HG02678 (cell line): Measurements from ENCODE around the gene MBOAT7.
A peak's percentile ranks its signal among the peaks of the same experiment; 100 is the strongest.

Source experiments
- ATAC-seq: cut with Tn5 transposase; IDR thresholded peaks from one replicate; pipeline ENCODE4 v1.9.1; 2021; ENCODE audit warnings: mild to moderate bottlenecking, moderate library complexity; ENCODE audit not compliant: unreplicated experiment

The MBOAT7 gene

DNA sequence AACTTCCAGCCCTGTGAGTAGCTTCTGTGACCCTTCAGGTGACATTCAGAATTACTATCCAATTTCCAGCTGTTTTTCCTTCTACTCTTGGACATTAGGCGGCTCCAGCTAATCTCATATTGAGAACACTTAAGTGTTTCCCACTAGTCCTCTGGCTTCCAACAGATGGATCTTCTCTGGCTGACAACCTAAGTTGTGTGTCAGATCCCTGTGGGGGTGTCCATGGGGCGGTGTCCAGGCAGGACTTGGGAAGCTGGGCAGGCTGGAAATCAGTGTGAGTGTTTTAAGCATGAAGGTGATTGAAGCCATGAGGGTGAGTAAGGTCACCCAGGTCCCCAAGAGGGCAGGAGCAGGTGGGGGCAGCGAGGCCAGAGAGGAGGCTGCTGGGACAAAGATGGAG, 41.7 kb downstream of the MBOAT7 start:
- ATAC-seq, result no peak

DNA sequence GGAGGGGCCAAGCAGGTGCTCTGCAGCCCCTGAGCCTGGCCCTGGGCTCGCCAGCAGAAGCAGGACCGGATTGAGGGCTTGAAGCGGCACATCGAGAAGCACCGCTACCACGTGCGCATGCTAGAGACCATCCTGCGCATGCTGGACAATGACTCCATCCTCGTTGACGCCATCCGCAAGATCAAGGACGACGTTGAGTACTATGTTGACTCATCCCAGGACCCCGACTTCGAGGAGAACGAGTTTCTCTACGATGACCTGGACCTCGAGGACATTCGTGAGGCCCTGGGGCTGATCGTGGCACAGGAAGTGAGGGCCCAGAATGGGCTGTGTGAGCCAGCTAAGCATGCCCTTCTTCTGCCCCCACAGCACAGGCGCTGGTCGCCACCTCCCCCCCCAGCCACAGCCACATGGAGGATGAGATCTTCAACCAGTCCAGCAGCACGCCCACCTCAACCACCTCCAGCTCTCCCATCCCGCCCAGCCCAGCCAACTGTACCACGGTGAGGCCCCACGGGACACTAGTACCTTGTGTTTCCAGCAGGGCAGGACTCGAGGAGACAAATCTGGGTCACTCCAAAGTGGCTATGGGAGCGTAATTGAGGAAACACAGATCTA, 43.7 kb downstream of the MBOAT7 start:
- no peak for ATAC-seq

DNA sequence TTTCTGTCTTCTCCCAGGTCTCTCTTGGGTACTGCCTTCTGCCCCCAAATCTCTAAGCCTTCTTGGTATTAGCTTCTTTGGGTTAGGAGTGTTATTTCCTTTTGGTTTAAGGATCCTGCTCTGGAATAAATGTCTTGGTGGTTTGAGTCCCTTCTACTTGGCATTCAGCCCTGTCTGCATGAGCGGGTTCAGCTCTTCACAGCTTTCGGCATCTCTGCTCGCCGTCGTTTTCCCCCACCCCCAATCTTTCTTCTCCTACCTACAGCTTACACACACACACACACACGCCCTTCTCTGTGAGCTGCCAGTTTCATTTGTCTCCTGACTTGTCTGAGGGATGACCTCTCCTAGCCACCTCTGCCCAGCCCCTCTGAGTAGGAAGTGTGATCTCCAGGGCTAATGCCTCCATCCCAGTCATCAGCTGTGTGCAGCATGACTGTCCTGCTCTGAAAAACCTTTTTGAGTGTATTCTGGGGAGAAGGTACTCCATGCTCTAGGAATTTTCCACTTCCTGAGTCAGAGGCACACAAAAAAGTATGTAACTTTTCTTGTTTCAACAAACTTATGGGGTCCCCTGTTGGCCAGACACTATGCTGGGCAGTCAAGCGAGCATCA, 47.1 kb downstream of the MBOAT7 start:
- no peak for ATAC-seq

DNA sequence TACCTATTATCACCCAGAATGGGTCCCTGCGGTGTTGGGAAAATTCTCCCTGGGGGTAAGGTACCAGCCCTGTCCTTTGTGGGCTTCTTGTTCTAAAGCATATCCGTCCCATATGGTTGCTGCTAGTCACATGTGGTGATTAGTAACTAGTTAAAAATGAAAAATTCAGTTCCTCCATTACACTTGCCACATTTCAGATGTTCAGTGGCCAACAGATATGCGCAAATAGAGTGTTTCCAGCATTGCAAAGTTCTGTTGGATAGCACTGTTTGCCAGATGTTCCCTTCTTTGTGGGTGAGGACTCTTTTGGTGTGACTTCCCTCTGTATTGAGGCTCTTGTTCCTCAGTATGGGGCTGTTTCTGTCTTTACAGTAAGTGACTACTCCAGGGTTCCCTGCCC, 48.0 kb downstream of the MBOAT7 start:
- ATAC-seq, result no peak

DNA sequence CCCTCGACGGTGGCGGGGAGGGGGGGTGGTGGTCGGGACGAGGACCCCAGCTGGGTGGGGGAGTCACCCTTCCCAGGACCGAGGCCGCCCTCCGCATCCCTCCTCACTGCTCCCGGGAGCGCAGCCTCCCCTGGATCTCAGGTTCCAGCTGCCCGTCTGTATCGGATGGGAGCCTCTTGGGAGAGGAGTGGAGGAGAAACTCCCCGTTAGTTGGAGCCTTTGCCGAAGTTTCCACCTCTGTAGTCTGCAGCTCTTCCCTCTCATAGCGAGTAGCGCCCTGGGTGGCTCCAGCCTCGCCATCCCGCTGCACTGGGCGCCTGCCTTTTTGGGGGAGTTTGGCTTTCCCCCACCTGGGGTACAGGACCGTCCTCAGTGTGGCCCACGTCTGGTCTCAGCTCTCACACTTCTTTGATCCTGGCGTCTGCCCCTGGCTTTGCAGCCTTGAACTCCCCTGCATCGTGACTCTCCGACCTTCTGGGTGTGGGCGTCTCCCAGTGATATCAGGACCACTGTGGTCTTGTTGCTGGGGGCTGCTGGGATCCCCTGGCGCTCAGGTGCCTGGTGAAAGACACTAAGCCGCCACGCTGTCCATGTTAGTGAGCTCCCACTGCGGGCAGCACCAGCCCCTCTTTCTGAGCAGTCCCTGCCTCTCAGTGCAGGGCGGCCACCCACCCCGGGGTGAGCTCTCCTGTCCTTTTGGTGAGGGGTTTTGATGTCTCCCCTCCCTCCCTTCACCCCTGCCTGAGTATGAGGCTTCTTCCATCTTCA, 50.7 kb downstream of the MBOAT7 start:
- ATAC-seq, result no peak

DNA sequence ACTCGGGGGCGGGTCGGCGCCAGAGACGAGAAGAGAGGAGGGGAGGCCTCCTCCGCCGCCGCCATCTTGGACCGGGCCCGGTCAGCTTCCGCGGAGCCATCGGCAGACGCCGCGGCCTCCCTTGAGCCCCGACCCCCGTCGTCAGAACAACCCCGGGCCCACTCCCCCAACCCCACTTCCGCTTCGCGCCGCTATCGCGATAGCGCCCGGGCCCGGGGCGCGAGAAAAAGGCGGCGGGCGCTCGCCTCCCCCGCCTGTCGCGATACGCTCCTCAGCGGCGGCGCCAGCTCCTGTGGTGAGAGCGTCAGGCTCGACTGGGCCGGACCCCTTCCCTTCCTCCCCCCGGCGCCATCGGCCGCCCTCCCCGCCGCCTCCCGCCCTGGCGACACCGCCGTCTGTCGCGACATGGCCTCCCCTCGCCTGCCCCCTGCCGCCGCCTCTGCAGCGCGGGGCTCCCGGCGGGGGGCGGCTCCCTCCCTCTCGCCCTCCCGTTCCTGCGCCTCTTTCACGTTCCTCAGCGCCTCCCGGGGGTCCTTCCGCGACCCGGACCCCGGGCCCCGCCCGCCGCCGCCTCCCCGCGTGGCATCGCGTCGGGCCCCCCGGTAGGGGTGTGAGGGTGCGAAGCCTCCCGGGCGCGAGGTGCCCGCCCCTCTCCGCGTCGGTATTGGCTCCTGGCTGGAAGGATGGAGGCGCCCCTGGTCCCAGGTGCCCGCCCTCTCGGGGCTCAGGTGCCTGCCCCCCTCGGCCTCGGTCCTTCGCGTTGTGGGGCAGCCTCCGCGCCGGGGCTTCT, 51.5 kb downstream of the MBOAT7 start, which contains the start of gene CNOT3:
TSS of gene CNOT3 (plus strand) at position 64 of the 790 bp plus-strand sequence. CDS start 5,217 bp downstream, outside the sequence.
- ATAC-seq, result no peak

DNA sequence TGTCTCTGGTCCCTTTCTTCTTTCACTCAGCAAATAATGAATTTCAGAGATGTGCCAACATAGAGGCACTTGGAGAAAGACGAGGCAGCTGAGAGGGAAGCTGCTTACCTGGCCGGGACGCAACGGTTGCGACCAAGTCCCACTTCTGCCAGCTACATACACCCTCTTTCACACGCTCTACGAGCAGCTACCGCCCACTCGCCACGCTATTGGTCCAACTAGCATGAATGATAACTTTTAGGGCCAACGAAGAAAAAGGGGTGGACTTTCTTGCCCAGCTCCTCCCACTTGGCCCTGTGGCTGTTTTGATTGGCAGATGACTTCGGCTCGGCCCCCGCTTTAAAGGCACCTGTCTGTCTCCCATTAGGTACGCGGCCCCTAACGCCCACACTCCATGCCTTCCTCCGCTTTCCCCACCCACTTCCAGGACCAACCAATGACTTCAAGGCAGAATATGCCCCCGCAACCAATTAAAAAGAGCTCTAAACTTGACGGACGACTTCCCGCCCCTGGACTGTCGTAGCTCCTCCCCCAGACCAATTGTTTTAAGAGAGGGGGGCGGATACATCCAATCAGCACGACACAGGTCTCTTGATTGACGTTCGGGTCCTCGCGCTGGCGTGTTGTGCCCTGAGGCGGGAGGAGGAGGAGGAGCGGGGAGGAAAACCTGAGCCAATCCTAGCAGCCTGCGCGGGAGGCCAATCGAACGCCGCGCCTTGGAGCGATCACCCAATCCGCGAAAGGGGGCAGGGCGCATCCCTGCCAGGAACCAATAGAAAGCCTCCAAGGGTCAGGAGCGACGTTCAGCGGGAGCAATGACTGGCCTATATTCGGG, 52.3 kb downstream of the MBOAT7 start:
- ATAC-seq, result peak; percentile 76

DNA sequence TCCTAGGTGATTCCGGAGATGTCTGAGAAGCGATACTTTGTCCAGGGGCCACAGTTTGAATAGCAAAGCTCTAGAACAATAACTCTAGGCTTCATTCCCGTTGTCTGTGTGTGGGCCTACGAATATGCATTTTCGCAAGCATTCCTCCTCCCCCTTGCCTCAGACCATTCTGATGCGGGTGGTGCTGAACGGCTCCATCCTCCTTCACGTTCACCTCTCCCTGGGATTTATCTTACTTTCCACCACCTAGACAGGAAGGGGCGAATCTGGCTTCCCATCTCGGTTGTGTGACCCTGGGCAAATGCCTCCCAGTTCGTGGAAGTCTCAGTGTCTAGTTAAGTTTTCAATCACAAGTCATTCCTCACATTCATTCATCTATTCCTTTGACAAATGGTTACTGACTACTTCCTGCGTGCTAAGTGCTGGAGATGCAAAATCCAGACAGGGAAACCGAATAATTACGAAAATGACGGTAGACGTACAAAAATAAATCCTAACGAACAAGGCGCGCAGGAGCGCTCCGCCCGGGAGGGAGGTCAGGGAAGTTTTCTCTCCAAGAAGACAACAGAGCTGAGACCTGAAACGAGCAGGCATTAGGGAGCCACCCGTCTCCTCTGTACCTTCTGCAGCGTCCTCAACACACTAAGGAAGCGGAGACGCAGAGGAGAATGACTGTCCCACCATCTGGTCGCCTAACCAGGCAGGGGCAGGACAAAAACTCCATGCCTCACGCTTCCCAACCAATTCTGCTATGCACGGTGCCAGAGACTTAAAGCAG, 53.1 kb downstream of the MBOAT7 start:
- no peak for ATAC-seq

DNA sequence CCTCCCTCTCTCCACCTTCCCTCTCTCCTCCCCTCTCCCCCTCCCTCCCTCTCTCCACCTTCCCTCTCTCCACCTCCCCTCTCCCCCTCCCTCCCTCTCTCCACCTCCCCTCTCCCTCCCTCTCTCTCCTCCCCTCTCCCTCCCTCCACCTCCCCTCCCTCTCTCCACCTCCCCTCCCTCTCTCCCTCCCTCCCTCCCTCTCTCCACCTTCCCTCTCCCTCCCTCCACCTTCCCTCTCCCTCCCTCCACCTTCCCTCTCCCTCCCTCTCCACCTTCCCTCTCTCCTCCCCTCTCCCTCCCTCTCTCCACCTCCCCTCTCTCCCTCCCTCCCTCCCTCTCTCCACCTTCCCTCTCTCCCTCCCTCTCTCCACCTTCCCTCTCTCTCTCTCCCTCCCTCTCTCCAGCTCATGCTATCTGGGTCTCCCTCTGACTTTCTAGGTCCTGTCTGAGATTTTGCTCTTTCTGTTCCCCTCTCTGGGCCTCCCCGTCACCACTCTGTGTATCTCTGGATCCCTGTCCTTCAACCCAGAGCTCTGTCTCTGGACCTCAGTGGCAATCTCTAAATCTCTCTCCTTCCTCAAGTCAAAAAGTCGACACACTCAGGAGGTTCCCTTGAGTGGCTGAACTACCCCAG, 55.3 kb downstream of the MBOAT7 start:
- no peak for ATAC-seq

DNA sequence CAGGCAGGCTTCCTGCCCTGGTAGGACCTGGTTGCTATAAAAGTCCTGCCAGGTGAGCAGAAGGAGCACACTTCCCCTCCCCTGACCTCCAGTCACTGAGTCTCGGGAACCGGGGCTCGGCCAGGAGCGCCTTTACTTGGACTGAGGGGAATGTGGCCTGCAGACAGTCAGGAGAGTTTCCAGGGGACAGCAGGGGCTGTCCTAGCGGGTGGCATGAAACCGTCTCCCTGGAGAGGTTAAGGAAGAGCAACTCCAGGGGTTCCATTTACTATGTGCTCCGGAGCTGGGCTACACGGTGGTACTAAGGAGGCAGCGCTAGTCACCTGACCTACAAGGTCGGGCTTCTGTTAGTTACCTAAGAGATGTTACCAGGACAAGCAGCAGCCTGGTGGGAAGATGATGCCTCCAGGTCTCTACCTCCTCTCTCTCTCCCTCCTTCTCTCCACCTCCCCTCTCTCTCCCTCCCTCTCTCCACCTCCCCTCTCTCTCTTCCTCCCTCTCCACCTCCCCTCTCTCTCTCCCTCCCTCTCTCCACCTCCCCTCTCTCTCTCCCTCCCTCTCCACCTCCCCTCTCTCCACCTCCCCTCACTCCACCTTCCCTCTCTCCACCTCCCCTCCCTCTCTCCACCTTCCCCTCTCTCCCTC, 55.9 kb downstream of the MBOAT7 start:
- ATAC-seq, result no peak

DNA sequence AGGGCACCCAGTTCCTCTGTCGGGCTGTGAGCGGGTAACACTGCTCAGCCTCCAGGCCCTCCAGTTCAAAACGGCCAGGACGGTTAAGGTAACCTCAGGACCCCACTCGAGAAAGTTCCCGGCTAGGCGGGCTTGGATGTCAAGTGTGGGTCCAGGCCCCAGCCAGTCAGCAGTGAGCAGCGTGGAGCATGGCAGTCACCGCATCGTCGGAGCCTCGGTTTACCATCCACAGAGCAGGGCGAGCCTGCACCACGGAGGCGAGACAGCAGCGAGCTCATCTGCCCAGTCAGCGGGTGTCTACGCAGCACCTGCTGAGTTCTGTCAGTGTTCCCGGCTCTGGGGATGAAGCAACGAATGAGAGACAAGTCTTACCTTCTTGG, 59.8 kb downstream of the MBOAT7 start:
- ATAC-seq, result no peak

DNA sequence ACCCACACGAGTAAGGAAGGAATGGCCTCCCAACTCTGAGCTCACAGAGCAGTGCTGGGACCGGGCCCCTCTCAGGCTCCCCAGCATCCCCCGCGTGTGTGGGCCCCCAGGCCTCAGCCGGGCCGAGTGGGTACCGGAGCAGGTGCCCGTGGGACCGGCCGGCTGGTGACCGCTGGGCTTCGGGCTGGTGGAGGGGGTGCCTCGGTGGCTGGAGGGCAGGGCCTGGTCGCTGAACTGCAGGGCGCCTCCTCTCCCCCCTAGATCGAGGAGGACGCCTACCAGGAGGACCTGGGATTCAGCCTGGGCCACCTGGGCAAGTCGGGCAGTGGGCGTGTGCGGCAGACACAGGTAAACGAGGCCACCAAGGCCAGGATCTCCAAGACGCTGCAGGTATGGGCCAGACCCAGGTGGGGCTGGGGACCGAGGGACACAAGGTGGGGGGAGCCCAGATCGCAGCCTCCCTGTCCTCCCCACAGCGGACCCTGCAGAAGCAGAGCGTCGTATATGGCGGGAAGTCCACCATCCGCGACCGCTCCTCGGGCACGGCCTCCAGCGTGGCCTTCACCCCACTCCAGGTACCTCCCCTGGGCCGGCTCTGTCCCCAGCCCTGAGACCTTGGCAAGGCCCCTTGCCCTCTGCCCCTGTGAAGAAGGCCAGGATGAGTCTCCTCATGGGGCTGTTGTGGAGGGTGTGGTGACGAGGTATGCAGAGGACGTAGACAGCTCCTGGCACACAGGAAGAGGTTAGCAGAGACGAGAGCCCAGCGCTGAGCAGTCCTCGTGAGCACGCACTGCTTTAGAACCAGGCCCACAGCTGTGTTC, 60.4 kb downstream of the MBOAT7 start:
- ATAC-seq, result no peak

DNA sequence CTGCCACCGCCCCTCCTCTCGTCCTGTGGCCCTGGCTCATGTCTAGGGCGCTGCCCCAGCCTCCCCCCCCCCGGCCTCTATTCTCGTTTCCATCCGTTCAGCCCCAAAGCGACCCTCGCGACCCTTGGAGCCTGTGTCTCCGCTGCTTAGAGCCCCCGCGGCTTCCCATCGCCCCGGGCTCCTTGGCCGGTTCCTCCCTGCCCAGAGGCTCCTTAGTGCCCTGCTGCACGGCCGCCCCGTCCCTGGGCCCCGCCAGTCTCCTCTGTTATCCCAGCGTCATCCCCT, 61.0 kb downstream of the MBOAT7 start:
- no peak for ATAC-seq

DNA sequence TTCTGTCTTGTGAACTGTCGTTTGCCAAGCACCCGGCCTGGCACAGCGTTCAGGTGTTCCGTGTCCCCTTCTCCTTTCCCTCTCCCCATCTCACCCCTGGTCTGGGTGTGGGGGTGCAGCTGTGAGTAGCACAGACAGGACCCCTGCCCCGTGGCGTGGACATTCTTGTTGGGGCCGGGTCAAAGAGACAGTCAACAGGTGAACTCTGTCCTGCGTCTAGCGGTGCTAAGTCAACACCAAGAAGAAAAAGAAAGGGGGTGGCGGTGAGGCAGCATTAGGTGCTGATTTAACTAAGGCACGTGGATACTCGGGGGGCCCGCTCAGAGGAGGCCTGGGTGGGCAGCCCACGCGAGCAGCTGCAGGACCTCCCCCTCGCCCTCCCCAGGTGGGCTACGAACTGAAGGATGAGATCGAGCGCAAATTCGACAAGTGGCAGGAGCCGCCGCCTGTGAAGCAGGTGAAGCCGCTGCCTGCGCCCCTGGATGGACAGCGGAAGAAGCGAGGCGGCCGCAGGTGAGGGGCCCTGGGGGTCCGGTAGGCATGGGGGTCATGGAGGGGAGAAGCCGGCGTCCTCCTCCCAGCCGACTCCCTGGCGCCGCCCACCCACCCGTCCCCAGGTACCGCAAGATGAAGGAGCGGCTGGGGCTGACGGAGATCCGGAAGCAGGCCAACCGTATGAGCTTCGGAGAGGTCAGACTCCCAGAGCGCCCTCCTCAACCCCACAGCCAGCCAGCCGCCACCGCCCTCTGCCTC, 61.5 kb downstream of the MBOAT7 start:
- ATAC-seq, result no peak

DNA sequence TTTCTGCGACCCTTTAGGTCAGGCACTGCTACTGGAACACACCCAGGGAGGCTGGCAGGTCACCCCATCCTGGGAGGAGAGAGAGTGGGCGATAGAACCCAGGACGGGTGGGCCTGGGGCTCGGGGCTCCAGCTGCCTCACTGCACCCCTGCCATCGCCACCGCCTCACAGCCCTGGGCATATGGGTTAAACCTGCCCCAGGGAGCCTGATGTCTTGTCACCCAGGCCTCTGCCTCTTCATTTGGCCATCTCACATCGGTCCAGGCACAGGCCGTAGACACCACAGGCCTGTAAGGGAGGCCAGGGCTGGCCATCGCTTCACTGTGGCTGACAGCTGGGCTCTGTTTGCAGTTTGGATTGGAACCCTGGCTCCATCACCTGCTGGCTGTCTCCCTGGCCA, 63.7 kb downstream of the MBOAT7 start:
- no peak for ATAC-seq

DNA sequence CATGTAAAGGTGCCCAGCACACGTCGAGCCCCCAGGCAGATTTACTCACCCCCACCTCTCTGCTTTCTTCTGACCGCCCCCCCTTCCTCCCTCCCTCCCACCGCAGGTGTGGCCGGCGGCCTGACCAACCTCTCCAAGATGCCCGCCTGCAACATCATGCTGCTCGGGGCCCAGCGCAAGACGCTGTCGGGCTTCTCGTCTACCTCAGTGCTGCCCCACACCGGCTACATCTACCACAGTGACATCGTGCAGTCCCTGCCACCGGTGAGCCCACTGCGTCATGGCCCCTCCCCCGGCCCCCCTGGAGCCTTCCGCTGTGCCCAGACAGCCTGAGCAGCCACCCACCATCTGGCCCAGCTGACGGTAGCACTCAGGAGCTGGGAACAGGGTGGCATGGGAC, 65.0 kb downstream of the MBOAT7 start:
- no peak for ATAC-seq

DNA sequence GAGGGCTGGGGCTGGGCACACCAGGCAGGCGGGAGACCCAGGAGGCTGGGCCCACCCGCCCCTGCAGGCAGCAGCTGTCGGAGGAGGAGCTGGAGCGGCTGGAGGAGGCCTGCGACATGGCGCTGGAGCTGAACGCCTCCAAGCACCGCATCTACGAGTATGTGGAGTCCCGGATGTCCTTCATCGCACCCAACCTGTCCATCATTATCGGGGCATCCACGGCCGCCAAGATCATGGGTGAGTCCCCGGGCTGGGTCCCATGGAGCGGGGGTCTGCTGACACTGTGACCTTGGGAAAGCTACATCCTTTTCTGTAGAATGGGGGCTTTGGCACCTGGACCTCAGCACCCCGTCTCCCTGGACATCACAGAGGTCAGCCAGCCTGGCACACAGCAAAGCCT, 65.7 kb downstream of the MBOAT7 start:
- no peak for ATAC-seq
